Ishikawa (cell line): ENCODE measurements around the gene TCF4.

ENCODE experiments used
- CEBPB ChIP-seq: IDR thresholded peaks from 2 replicates; pipeline ENCODE4 v1.6.1; 2012
- CREB1 ChIP-seq: IDR thresholded peaks from 2 replicates; pipeline ENCODE4 v1.6.1; 2012; ENCODE audit warnings: low read depth
- EGR1 ChIP-seq: IDR thresholded peaks from 2 replicates; pipeline ENCODE4 v1.6.1; 2012
- EP300 ChIP-seq: IDR thresholded peaks from 2 replicates; pipeline ENCODE4 v1.6.1; 2012; ENCODE audit warnings: borderline replicate concordance
- FOXM1 ChIP-seq: IDR thresholded peaks from 2 replicates; pipeline ENCODE4 v1.6.1; 2012; ENCODE audit warnings: low read depth, borderline replicate concordance
- MAX ChIP-seq: IDR thresholded peaks from 2 replicates; pipeline ENCODE4 v1.6.1; 2012
- NFIC ChIP-seq: IDR thresholded peaks from 2 replicates; pipeline ENCODE4 v1.6.1; 2012
- RAD21 ChIP-seq: IDR thresholded peaks from 2 replicates; pipeline ENCODE4 v1.6.1; 2012; ENCODE audit warnings: low read depth
- REST ChIP-seq: IDR thresholded peaks from 2 replicates; pipeline ENCODE4 v1.6.1; 2012; ENCODE audit warnings: low read depth, mild to moderate bottlenecking
- TAF1 ChIP-seq: IDR thresholded peaks from 2 replicates; pipeline ENCODE4 v1.6.1; 2012; ENCODE audit warnings: low read depth, mild to moderate bottlenecking
- TCF12 ChIP-seq: IDR thresholded peaks from 2 replicates; pipeline ENCODE4 v1.6.1; 2012; ENCODE audit warnings: low read depth
- TEAD4 ChIP-seq: IDR thresholded peaks from 2 replicates; pipeline ENCODE4 v1.6.1; 2012
- USF1 ChIP-seq: IDR thresholded peaks from 2 replicates; pipeline ENCODE4 v1.6.1; 2012
- YY1 ChIP-seq: IDR thresholded peaks from 2 replicates; pipeline ENCODE4 v1.6.1; 2012; ENCODE audit warnings: low read depth
- ZBTB7A ChIP-seq: IDR thresholded peaks from 2 replicates; pipeline ENCODE4 v1.6.1; 2012; ENCODE audit warnings: low read depth

The TCF4 gene

GRCh38 chr18:55351980-55352714 lies 235.8 kb downstream of the TCF4 start:
- TF ChIP-seq TCF12 (no peak), CEBPB (no peak), TAF1 (no peak), MAX (no peak), CREB1 (no peak), EGR1 (no peak), FOXM1 (no peak), NFIC (no peak), TEAD4 (no peak), ZBTB7A (no peak), USF1 (no peak), RAD21 (no peak), REST (no peak), EP300 (no peak), YY1 (no peak)

GRCh38 chr18:55351241-55351691 lies 236.7 kb downstream of the TCF4 start:
- TF ChIP-seq ZBTB7A = no peak
- no peak for TF ChIP-seq TCF12
- no peak for TF ChIP-seq YY1
- TF ChIP-seq TAF1 = no peak
- TF ChIP-seq USF1 = no peak
- TF ChIP-seq EP300 = no peak
- TF ChIP-seq FOXM1 = no peak
- TF ChIP-seq MAX = no peak
- no peak for TF ChIP-seq RAD21
- TF ChIP-seq NFIC = no peak
- TF ChIP-seq TEAD4 = no peak
- no peak for TF ChIP-seq CREB1
- TF ChIP-seq CEBPB = no peak
- TF ChIP-seq REST = no peak
- TF ChIP-seq EGR1 = no peak

GRCh38 chr18:55349685-55350084 lies 238.3 kb downstream of the TCF4 start:
- TF ChIP-seq USF1 = no peak
- TF ChIP-seq ZBTB7A = no peak
- TF ChIP-seq TAF1 = no peak
- TF ChIP-seq EP300 = no peak
- no peak for TF ChIP-seq EGR1
- TF ChIP-seq TEAD4 = no peak
- no peak for TF ChIP-seq YY1
- TF ChIP-seq CREB1 = no peak
- TF ChIP-seq RAD21 = no peak

- TF ChIP-seq MAX = no peak
- TF ChIP-seq EGR1 = no peak
- no peak for TF ChIP-seq REST
- TF ChIP-seq CREB1 = no peak
- TF ChIP-seq TAF1 = no peak
- TF ChIP-seq USF1 = no peak
- TF ChIP-seq CEBPB = no peak
- TF ChIP-seq TEAD4 = no peak
- TF ChIP-seq YY1 = no peak
- no peak for TF ChIP-seq FOXM1
- TF ChIP-seq RAD21 = no peak
- no peak for TF ChIP-seq TCF12
- no peak for TF ChIP-seq NFIC
- no peak for TF ChIP-seq ZBTB7A
- TF ChIP-seq EP300 = no peak
Observed at GRCh38 chr18:55346961-55347740, 240.8 kb downstream of the TCF4 start.
